WTC11 (cell line): Measurements from ENCODE around the gene AQP12B.

Source experiments
- ATF6 ChIP-seq: sonication (generic); formaldehyde crosslinking; IDR thresholded peaks from 2 replicates; pipeline ENCODE4 v1.8.1; 2023; ENCODE audit warnings: mild to moderate bottlenecking, missing genetic modification reagents
- CTCF ChIP-seq: fragments of 200-600 bp; IDR thresholded peaks from 2 replicates; pipeline ENCODE4 v1.8.0; 2022; ENCODE audit warnings: antibody characterized with exemption
- FOXP1 ChIP-seq: sonication (generic); formaldehyde crosslinking; IDR thresholded peaks from 2 replicates; pipeline ENCODE4 v1.8.0; 2022; ENCODE audit warnings: missing genetic modification reagents, mild to moderate bottlenecking, moderate library complexity, borderline replicate concordance
- GABPB1 ChIP-seq: sonication (generic); formaldehyde crosslinking; IDR thresholded peaks from 2 replicates; pipeline ENCODE4 v1.8.1; 2023; ENCODE audit warnings: mild to moderate bottlenecking, missing genetic modification reagents
- IRF1 ChIP-seq: sonication (generic); formaldehyde crosslinking; IDR thresholded peaks from 2 replicates; pipeline ENCODE4 v1.8.0; 2023; ENCODE audit warnings: missing genetic modification reagents
- SMAD3 ChIP-seq: sonication (generic); formaldehyde crosslinking; IDR thresholded peaks from 2 replicates; pipeline ENCODE4 v1.8.0; 2022; ENCODE audit warnings: missing genetic modification reagents, mild to moderate bottlenecking, borderline replicate concordance
- TP53 ChIP-seq: sonication (generic); formaldehyde crosslinking; IDR thresholded peaks from 2 replicates; pipeline ENCODE4 v1.8.1; 2023; ENCODE audit warnings: mild to moderate bottlenecking, missing genetic modification reagents
- ZBTB21 ChIP-seq: sonication (generic); formaldehyde crosslinking; IDR thresholded peaks from 2 replicates; pipeline ENCODE4 v1.8.1; 2023; ENCODE audit warnings: mild to moderate bottlenecking, missing genetic modification reagents, borderline replicate concordance
- ZNF512 ChIP-seq: sonication (generic); formaldehyde crosslinking; IDR thresholded peaks from 2 replicates; pipeline ENCODE4 v1.8.1; 2022; ENCODE audit warnings: missing genetic modification reagents, borderline replicate concordance

- TF ChIP-seq TP53 (CRISPR knock-in tag) (no peak), IRF1 (CRISPR knock-in tag) (no peak), FOXP1 (CRISPR knock-in tag) (no peak), CTCF (no peak), ZNF512 (no peak), GABPB1 (CRISPR knock-in tag) (no peak), ZBTB21 (CRISPR knock-in tag) (no peak), SMAD3 (CRISPR knock-in tag) (no peak), ATF6 (CRISPR knock-in tag) (no peak)
These were observed 37.2 kb upstream of the AQP12B start for GRCh38 chr2:240719676-240720545.
